GM12864 (cell line): ENCODE data around the gene DNMT3A.

Experiments used
- DNase-seq: peaks from one replicate; pipeline ENCODE4 v3.0.0-alpha.2; 2011; ENCODE audit warnings: low read depth
- H3K4me3 ChIP-seq: 2 replicates; pipeline ENCODE4 v1.5.1; 2011; ENCODE audit warnings: mild to moderate bottlenecking, low read depth, low read length, control low read depth
- TF ChIP-seq, protein P1 (sequence below): IDR thresholded peaks from 2 replicates; pipeline ENCODE4 v1.5.1; 2011; ENCODE audit warnings: low read depth, mild to moderate bottlenecking, moderate library complexity, low read length, control low read depth, inconsistent platforms; ENCODE audit errors: missing control alignments

DNMT3A gene

GRCh38 chr2:25377822-25378421 lies 36.2 kb upstream of the DNMT3A start:
- no peak overlapping the region for H3K4me3 ChIP-seq
- TF ChIP-seq, protein P1, sequence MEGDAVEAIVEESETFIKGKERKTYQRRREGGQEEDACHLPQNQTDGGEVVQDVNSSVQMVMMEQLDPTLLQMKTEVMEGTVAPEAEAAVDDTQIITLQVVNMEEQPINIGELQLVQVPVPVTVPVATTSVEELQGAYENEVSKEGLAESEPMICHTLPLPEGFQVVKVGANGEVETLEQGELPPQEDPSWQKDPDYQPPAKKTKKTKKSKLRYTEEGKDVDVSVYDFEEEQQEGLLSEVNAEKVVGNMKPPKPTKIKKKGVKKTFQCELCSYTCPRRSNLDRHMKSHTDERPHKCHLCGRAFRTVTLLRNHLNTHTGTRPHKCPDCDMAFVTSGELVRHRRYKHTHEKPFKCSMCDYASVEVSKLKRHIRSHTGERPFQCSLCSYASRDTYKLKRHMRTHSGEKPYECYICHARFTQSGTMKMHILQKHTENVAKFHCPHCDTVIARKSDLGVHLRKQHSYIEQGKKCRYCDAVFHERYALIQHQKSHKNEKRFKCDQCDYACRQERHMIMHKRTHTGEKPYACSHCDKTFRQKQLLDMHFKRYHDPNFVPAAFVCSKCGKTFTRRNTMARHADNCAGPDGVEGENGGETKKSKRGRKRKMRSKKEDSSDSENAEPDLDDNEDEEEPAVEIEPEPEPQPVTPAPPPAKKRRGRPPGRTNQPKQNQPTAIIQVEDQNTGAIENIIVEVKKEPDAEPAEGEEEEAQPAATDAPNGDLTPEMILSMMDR, result no peak
- DNase-seq, result no peak

- peak overlapping the region; percentile 19; the same call in 1 of the 2 replicates for H3K4me3 ChIP-seq
- DNase-seq, result peak; percentile 91
- TF ChIP-seq, protein P1, result peak; percentile 87
These were observed 35.3 kb upstream of the DNMT3A start for GRCh38 chr2:25376750-25377621.

- TF ChIP-seq, protein P1, result no peak
- DNase-seq, result no peak
- no peak overlapping the region for H3K4me3 ChIP-seq
These were observed 34.3 kb upstream of the DNMT3A start for GRCh38 chr2:25375989-25376545.

GRCh38 chr2:25375371-25375988 lies 33.8 kb upstream of the DNMT3A start:
- no peak for DNase-seq
- TF ChIP-seq, protein P1, result no peak

DNA sequence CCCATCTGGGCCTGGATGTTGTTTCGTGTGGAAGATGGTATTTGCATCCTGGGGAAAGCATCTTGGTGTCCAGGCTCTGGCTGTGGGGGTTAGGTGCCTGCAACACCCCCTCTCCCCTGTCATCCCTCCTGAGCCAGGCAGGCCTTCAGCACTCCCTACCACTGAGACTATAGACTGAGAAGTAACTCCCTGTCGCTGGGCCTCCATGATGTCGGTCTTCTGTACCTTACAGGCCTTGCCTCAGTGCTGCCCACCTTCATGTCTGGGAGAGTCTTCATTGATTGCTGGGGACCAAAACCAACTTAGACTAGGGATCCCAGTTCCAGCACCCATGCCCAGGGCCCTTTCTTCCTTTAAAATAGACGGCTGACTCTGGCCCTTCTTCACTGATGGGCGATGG lies 33.1 kb upstream of the DNMT3A start:
- TF ChIP-seq, protein P1, result no peak
- no peak for DNase-seq
- no peak overlapping the region for H3K4me3 ChIP-seq

More at GRCh38 chr2:25375371-25375988, 33.8 kb upstream of the DNMT3A start:
- no peak overlapping the region for H3K4me3 ChIP-seq

GRCh38 chr2:25374411-25374810 lies 32.7 kb upstream of the DNMT3A start:
- TF ChIP-seq, protein P1, result no peak
- no peak for DNase-seq
- H3K4me3 ChIP-seq, result no peak overlapping the region
